ENCODE data around the gene RPS6KA6. TPM values are rescaled to one million over a fixed set of nuclear protein-coding genes. Genes with fewer than 3 reads are reported as not detected.

RPS6KA6 gene
- total RNA-seq, 1 donor from 2014 or later = 7.1 TPM

GRCh38 chrX:84047339-84047738 lies 140.7 kb downstream of the RPS6KA6 start:
- no peak for TF ChIP-seq CTCF (IDR thresholded peaks at IDR 0.05; ENCODE audit: insufficient read depth, low read depth, low read length)
- TF ChIP-seq EZH2 (IDR thresholded peaks at IDR 0.05; ENCODE audit: insufficient read depth, low read length) = no peak
- DNase-seq (ENCODE audit: low read depth) = no peak
- no peaks in the 10 kb centered on the region for H3K9me3 Mint-ChIP-seq (ENCODE audit: unreplicated experiment)

GRCh38 chrX:84046403-84046984 lies 141.5 kb downstream of the RPS6KA6 start:
- Mint-ChIP-seq H3K27ac (ENCODE audit: unreplicated experiment) (no peak overlapping the region), H3K36me3 (ENCODE audit: low read depth, unreplicated experiment) (no peaks in the 10 kb centered on the region), H3K4me3 (ENCODE audit: unreplicated experiment) (no peak overlapping the region), H3K4me1 (ENCODE audit: low read depth, unreplicated experiment) (no peaks in the 10 kb centered on the region), H3K27me3 (ENCODE audit: low read depth, unreplicated experiment) (peaks cover 2% of the 10 kb centered on the region), H3K9me3 (ENCODE audit: unreplicated experiment) (no peaks in the 10 kb centered on the region)
- no peaks in the 10 kb centered on the region for H3K9me3 ChIP-seq (ENCODE audit: insufficient read depth, low read depth, low read length)
- no peak overlapping the region for H3K9ac ChIP-seq (ENCODE audit: low read length)
- DNase-seq (ENCODE audit: low read depth) (no peak), FAIRE-seq (peak; percentile 95)
- TF ChIP-seq CTCF (IDR thresholded peaks at IDR 0.05; ENCODE audit: insufficient read depth, low read depth, low read length) (peak; percentile 49), EZH2 (IDR thresholded peaks at IDR 0.05; ENCODE audit: insufficient read depth, low read length) (no peak)
- H2AFZ ChIP-seq (ENCODE audit: low read depth, low read length) = no peak overlapping the region
- H3K4me1 ChIP-seq (ENCODE audit: insufficient read depth, low read length) = no peaks in the 10 kb centered on the region
- H4K20me1 ChIP-seq (ENCODE audit: insufficient read depth, low read length) = no peaks in the 10 kb centered on the region
- H3K36me3 ChIP-seq (ENCODE audit: insufficient read depth, low read length) = no peaks in the 10 kb centered on the region
- H3K4me3 ChIP-seq (ENCODE audit: insufficient read depth, low read depth, low read length) = no peak overlapping the region
- no peak overlapping the region for H3K4me2 ChIP-seq (ENCODE audit: low read length)
- H3K27ac ChIP-seq (ENCODE audit: low read depth, low read length) = no peak overlapping the region
- no peaks in the 10 kb centered on the region for H3K27me3 ChIP-seq (ENCODE audit: insufficient read depth, low read length)
- no peaks in the 10 kb centered on the region for H3K79me2 ChIP-seq (ENCODE audit: insufficient read depth, low read length)

More at GRCh38 chrX:84047339-84047738, 140.7 kb downstream of the RPS6KA6 start:
- no peaks in the 10 kb centered on the region for H3K79me2 ChIP-seq (ENCODE audit: insufficient read depth, low read length)
- H3K9ac ChIP-seq (ENCODE audit: low read length) = no peak overlapping the region
- Mint-ChIP-seq H3K4me3 (ENCODE audit: unreplicated experiment) (no peak overlapping the region), H3K4me1 (ENCODE audit: low read depth, unreplicated experiment) (no peaks in the 10 kb centered on the region), H3K36me3 (ENCODE audit: low read depth, unreplicated experiment) (no peaks in the 10 kb centered on the region), H3K27ac (ENCODE audit: unreplicated experiment) (no peak overlapping the region), H3K27me3 (ENCODE audit: low read depth, unreplicated experiment) (peaks cover 2% of the 10 kb centered on the region)
- H3K4me1 ChIP-seq (ENCODE audit: insufficient read depth, low read length) = no peaks in the 10 kb centered on the region
- no peaks in the 10 kb centered on the region for H3K27me3 ChIP-seq (ENCODE audit: insufficient read depth, low read length)
- H3K4me3 ChIP-seq (ENCODE audit: insufficient read depth, low read depth, low read length) = no peak overlapping the region
- no peak overlapping the region for H2AFZ ChIP-seq (ENCODE audit: low read depth, low read length)
- no peaks in the 10 kb centered on the region for H4K20me1 ChIP-seq (ENCODE audit: insufficient read depth, low read length)
- H3K4me2 ChIP-seq (ENCODE audit: low read length) = no peak overlapping the region
- H3K36me3 ChIP-seq (ENCODE audit: insufficient read depth, low read length) = no peaks in the 10 kb centered on the region
- FAIRE-seq = no peak
- no peaks in the 10 kb centered on the region for H3K9me3 ChIP-seq (ENCODE audit: insufficient read depth, low read depth, low read length)
- no peak overlapping the region for H3K27ac ChIP-seq (ENCODE audit: low read depth, low read length)

GRCh38 chrX:84044051-84044450 lies 143.9 kb downstream of the RPS6KA6 start:
- no peaks in the 10 kb centered on the region for H3K36me3 ChIP-seq (ENCODE audit: insufficient read depth, low read length)
- H3K9me3 ChIP-seq (ENCODE audit: insufficient read depth, low read depth, low read length) = no peaks in the 10 kb centered on the region
- TF ChIP-seq CTCF (IDR thresholded peaks at IDR 0.05; ENCODE audit: insufficient read depth, low read depth, low read length) (no peak), EZH2 (IDR thresholded peaks at IDR 0.05; ENCODE audit: insufficient read depth, low read length) (no peak)
- no peaks in the 10 kb centered on the region for H3K4me1 ChIP-seq (ENCODE audit: insufficient read depth, low read length)
- DNase-seq (ENCODE audit: low read depth) (no peak), FAIRE-seq (no peak)
- no peak overlapping the region for H3K27ac ChIP-seq (ENCODE audit: low read depth, low read length)
- no peak overlapping the region for H3K9ac ChIP-seq (ENCODE audit: low read length)
- H3K4me3 ChIP-seq (ENCODE audit: insufficient read depth, low read depth, low read length) = no peak overlapping the region
- Mint-ChIP-seq H3K27me3 (ENCODE audit: low read depth, unreplicated experiment) (peaks cover 2% of the 10 kb centered on the region), H3K9me3 (ENCODE audit: unreplicated experiment) (no peaks in the 10 kb centered on the region), H3K4me3 (ENCODE audit: unreplicated experiment) (no peak overlapping the region), H3K27ac (ENCODE audit: unreplicated experiment) (no peak overlapping the region), H3K36me3 (ENCODE audit: low read depth, unreplicated experiment) (no peaks in the 10 kb centered on the region), H3K4me1 (ENCODE audit: low read depth, unreplicated experiment) (no peaks in the 10 kb centered on the region)
- no peak overlapping the region for H3K4me2 ChIP-seq (ENCODE audit: low read length)
- H2AFZ ChIP-seq (ENCODE audit: low read depth, low read length) = no peak overlapping the region
- no peaks in the 10 kb centered on the region for H3K27me3 ChIP-seq (ENCODE audit: insufficient read depth, low read length)
- H3K79me2 ChIP-seq (ENCODE audit: insufficient read depth, low read length) = no peaks in the 10 kb centered on the region
- H4K20me1 ChIP-seq (ENCODE audit: insufficient read depth, low read length) = no peaks in the 10 kb centered on the region
